Measurements from ENCODE around the gene MYOZ3.

DNA sequence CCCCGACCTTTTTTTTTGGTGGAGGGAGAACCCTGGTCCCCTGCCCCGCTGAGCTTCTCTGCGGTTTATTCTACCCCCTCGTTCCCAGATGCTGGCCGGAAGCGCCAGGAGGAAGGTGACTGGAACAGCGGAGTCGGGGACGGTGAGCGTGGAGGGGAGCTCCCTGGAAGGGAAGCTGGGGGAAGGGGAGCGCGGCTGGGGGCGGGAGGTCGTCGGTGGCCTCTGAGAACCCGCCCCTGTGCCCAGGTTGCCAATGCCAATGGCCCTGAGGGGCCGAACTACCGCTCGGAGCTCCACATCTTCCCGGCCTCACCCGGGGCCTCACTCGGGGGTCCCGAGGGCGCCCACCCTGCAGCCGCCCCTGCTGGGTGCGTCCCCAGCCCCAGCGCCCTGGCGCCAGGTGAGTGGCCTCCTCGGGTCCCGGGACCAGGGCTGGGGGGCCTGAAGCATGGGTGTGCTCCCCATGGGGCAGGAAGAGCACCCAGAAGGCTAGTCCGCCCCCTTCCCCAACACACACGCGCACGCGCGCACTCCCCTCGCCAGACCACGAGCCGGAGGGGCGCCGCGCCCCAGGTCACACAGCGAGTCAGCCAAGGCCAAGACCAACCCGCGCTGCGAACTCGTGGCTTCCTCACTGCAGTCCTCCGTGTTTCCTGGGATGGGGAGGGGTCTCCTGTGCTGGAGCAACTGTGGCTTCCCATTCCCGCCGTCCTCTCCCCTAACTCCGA lies 10.6 kb downstream of the MYOZ3 start:
- TF ChIP-seq GATA2 (IDR thresholded peaks at IDR 0.05; ENCODE audit: low read depth, low read length) (no peak), GATA3 (IDR thresholded peaks at IDR 0.05; ENCODE audit: low read depth, low read length) (no peak)

Measured in SH-SY5Y (cell line).